GM18909 (cell line): ENCODE data around the gene FAM167B.
"Not testable (repeated sequence)": the region's sequence is repeated elsewhere in the genome, so short reads cannot be mapped to it uniquely, and the experiment has no call there.

Source experiments
- ATAC-seq: cut with Tn5 transposase; IDR thresholded peaks from one replicate; pipeline ENCODE4 v1.9.1; 2021; ENCODE audit warnings: mild to moderate bottlenecking; ENCODE audit not compliant: unreplicated experiment, poor library complexity

FAM167B gene

GRCh38 chr1:32291708-32292538, 44.9 kb downstream of the FAM167B start, which contains the start of gene HDAC1:
HDAC1 (plus strand) TSS chr1:32292083; CDS start chr1:32292170, 87 bp downstream.
- ATAC-seq = peak; percentile 95

GRCh38 chr1:32298211-32298610, 51.2 kb downstream of the FAM167B start:
- ATAC-seq = not testable (repeated sequence)
